Measurements from ENCODE around the gene VEGFC.

VEGFC gene

GRCh38 chr4:176755613-176756012 is 37.1 kb downstream of the VEGFC start:
- no peak for TF ChIP-seq CTCF (IDR thresholded peaks at IDR 0.05; ENCODE audit: low read length, missing control alignments)
- no peak for DNase-seq (ENCODE audit: low read depth)
- no peak overlapping the region for H3K4me3 ChIP-seq (replicated peaks; ENCODE audit: low read depth, low read length)

- no peak for TF ChIP-seq CTCF (IDR thresholded peaks at IDR 0.05; ENCODE audit: low read length, missing control alignments)
- no peak overlapping the region for H3K4me3 ChIP-seq (replicated peaks; ENCODE audit: low read depth, low read length)
- DNase-seq (ENCODE audit: low read depth), result no peak
These were observed 37.7 kb downstream of the VEGFC start for GRCh38 chr4:176755001-176755400.

GRCh38 chr4:176753049-176753448 is 39.7 kb downstream of the VEGFC start:
- peak; percentile 65 for DNase-seq (ENCODE audit: low read depth)
- H3K4me3 ChIP-seq (replicated peaks; ENCODE audit: low read depth, low read length), result no peak overlapping the region
- no peak for TF ChIP-seq CTCF (IDR thresholded peaks at IDR 0.05; ENCODE audit: low read length, missing control alignments)

- no peak overlapping the region for H3K4me3 ChIP-seq (replicated peaks; ENCODE audit: low read depth, low read length)
- DNase-seq (ENCODE audit: low read depth), result no peak
- no peak for TF ChIP-seq CTCF (IDR thresholded peaks at IDR 0.05; ENCODE audit: low read length, missing control alignments)
These were observed 40.5 kb downstream of the VEGFC start for GRCh38 chr4:176752191-176752749.

- no peak for DNase-seq (ENCODE audit: low read depth)
- H3K4me3 ChIP-seq (replicated peaks; ENCODE audit: low read depth, low read length), result no peak overlapping the region
- TF ChIP-seq CTCF (IDR thresholded peaks at IDR 0.05; ENCODE audit: low read length, missing control alignments), result no peak
These were observed 41.7 kb downstream of the VEGFC start for GRCh38 chr4:176751061-176751460.

GRCh38 chr4:176746846-176747245 is 45.9 kb downstream of the VEGFC start:
- DNase-seq (ENCODE audit: low read depth), result no peak
- no peak for TF ChIP-seq CTCF (IDR thresholded peaks at IDR 0.05; ENCODE audit: low read length, missing control alignments)
- no peak overlapping the region for H3K4me3 ChIP-seq (replicated peaks; ENCODE audit: low read depth, low read length)

- no peak for TF ChIP-seq CTCF (IDR thresholded peaks at IDR 0.05; ENCODE audit: low read length, missing control alignments)
- no peak for DNase-seq (ENCODE audit: low read depth)
- no peak overlapping the region for H3K4me3 ChIP-seq (replicated peaks; ENCODE audit: low read depth, low read length)
These were observed 46.8 kb downstream of the VEGFC start for GRCh38 chr4:176745902-176746301.
